Endothelial cell of umbilical vein (primary cell): Measurements from ENCODE around the gene NT5C1A.

ENCODE experiments used
- JUN ChIP-seq: IDR thresholded peaks from 2 replicates; pipeline ENCODE4 v1.6.1; 2011; ENCODE audit warnings: borderline replicate concordance, low read depth; ENCODE audit not compliant: insufficient read length, insufficient read depth
- TF ChIP-seq, protein P1 (sequence below): IDR thresholded peaks from 2 replicates; pipeline ENCODE4 v1.6.1; 2011; ENCODE audit not compliant: insufficient read depth, insufficient read length
- TF ChIP-seq, protein P2 (sequence below), 2 donors: IDR thresholded peaks; 1 replicate in 1 of 2; 2 replicates in 1 of 2; pipeline ENCODE4 v1.5.1; 2011; ENCODE audit warnings: low read length in 2 of 2, mild to moderate bottlenecking in 2 of 2, moderate library complexity in 2 of 2, control low read depth in 1 of 2, inconsistent platforms in 1 of 2, low read depth in 1 of 2; ENCODE audit not compliant: insufficient read depth in 1 of 2; ENCODE audit errors: extremely low read depth in 1 of 2

- TF ChIP-seq, protein P1, sequence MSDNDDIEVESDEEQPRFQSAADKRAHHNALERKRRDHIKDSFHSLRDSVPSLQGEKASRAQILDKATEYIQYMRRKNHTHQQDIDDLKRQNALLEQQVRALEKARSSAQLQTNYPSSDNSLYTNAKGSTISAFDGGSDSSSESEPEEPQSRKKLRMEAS = no peak
- TF ChIP-seq, protein P2, sequence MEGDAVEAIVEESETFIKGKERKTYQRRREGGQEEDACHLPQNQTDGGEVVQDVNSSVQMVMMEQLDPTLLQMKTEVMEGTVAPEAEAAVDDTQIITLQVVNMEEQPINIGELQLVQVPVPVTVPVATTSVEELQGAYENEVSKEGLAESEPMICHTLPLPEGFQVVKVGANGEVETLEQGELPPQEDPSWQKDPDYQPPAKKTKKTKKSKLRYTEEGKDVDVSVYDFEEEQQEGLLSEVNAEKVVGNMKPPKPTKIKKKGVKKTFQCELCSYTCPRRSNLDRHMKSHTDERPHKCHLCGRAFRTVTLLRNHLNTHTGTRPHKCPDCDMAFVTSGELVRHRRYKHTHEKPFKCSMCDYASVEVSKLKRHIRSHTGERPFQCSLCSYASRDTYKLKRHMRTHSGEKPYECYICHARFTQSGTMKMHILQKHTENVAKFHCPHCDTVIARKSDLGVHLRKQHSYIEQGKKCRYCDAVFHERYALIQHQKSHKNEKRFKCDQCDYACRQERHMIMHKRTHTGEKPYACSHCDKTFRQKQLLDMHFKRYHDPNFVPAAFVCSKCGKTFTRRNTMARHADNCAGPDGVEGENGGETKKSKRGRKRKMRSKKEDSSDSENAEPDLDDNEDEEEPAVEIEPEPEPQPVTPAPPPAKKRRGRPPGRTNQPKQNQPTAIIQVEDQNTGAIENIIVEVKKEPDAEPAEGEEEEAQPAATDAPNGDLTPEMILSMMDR (IDR thresholded peaks at IDR 0.05; ENCODE audit: extremely low read depth in 1 of 2, insufficient read depth in 1 of 2, low read depth in 1 of 2, low read length in 2 of 2) = no peak
- TF ChIP-seq JUN = no peak
Observed at GRCh38 chr1:39638965-39639304, 33.0 kb downstream of the NT5C1A start.
